PC-3 (cell line): ENCODE data around the gene CARNS1.

Source experiments
- CTCF ChIP-seq: fragments of 300-600 bp; sonication (generic); conservative IDR thresholded peaks from 2 replicates; pipeline ENCODE4 v1.5.1; 2017; ENCODE audit warnings: antibody characterized with exemption, low read depth, mild to moderate bottlenecking, low read length
- EZH2 ChIP-seq: fragments of 300-600 bp; sonication (generic); IDR thresholded peaks from one replicate; pipeline ENCODE4 v1.6.1; 2017; ENCODE audit warnings: antibody characterized with exemption, mild to moderate bottlenecking, low read length; ENCODE audit not compliant: unreplicated experiment

GRCh38 chr11:67396587-67397389 is 18.7 kb upstream of the CARNS1 start:
- TF ChIP-seq CTCF: no peak
- TF ChIP-seq EZH2: no peak
